PC-9 (cell line): ENCODE measurements around the gene CTBS. TPM values are rescaled to one million over a fixed set of nuclear protein-coding genes. Genes with fewer than 3 reads are reported as not detected.

Experiments
- BruUV-seq: library from RNA; stranded (reverse); fragments of 400-500 nt; replicated peaks from 2 replicates; lab custom pipeline; 2021; lab: Mats Ljungman, UMichigan
- CTCF ChIA-PET: fragments of 300-600 bp; sonication (Branson Sonifier 250); formaldehyde crosslinking; loops from one replicate; lab custom pipeline; 2022; ENCODE audit warnings: antibody characterized with exemption; lab: Charles Lee
- POLR2A ChIA-PET: fragments of 300-600 bp; sonication (Branson Sonifier 250); formaldehyde crosslinking; loops from one replicate; lab custom pipeline; 2022; ENCODE audit warnings: antibody characterized with exemption; ENCODE audit not compliant: unreplicated experiment; lab: Charles Lee
- DNase-seq, 2 experiments: peaks; one replicate each; pipeline versions ENCODE4 v3.0.0 to v3.0.0-alpha.2; 2015 to 2022; ENCODE audit warnings: mixed read lengths in 1 of 2
- H2AFZ ChIP-seq: fragments of 200-600 bp; sonication (generic); 2 replicates; pipeline ENCODE4 v1.8.1; 2017; ENCODE audit warnings: antibody characterized with exemption
- H3F3A ChIP-seq: fragments of 200-600 bp; sonication (generic); 2 replicates; pipeline ENCODE4 v1.8.1; 2017; ENCODE audit warnings: antibody characterized with exemption, mild to moderate bottlenecking, low read depth; ENCODE audit not compliant: insufficient read depth
- H3K27ac ChIP-seq: fragments of 200-600 bp; sonication (generic); 2 replicates; pipeline ENCODE4 v1.6.1; 2016; ENCODE audit warnings: mixed run types
- H3K27me3 ChIP-seq: fragments of 200-600 bp; sonication (generic); 2 replicates; pipeline ENCODE4 v1.6.1; 2016; ENCODE audit warnings: low read depth, mixed run types; ENCODE audit not compliant: insufficient read depth
- H3K36me3 ChIP-seq: fragments of 200-600 bp; sonication (generic); 2 replicates; pipeline ENCODE4 v1.6.1; 2016; ENCODE audit warnings: low read depth, mixed run types
- H3K4me1 ChIP-seq: fragments of 200-600 bp; sonication (generic); replicated peaks from 2 replicates; pipeline ENCODE4 v1.6.1; 2016; ENCODE audit warnings: mixed run types; ENCODE audit not compliant: insufficient read depth
- H3K4me2 ChIP-seq: fragments of 200-600 bp; sonication (generic); 2 replicates; pipeline ENCODE4 v1.6.1; 2017; ENCODE audit warnings: mixed run types
- H3K4me3 ChIP-seq: fragments of 200-600 bp; sonication (generic); 2 replicates; pipeline ENCODE4 v1.6.1; 2016; ENCODE audit warnings: mixed run types
- H3K79me2 ChIP-seq: fragments of 200-600 bp; sonication (generic); 2 replicates; pipeline ENCODE4 v1.6.1; 2017; ENCODE audit warnings: low read depth, mixed run types
- H3K9me2 ChIP-seq: fragments of 200-600 bp; sonication (generic); 2 replicates; pipeline ENCODE4 v1.8.1; 2017; ENCODE audit warnings: mild to moderate bottlenecking; ENCODE audit not compliant: insufficient read depth
- H3K9me3 ChIP-seq: fragments of 200-600 bp; sonication (generic); 2 replicates; pipeline ENCODE4 v1.8.1; 2016; ENCODE audit warnings: low read depth; ENCODE audit not compliant: insufficient read depth
- H4K20me1 ChIP-seq: fragments of 200-600 bp; sonication (generic); 2 replicates; pipeline ENCODE4 v1.8.1; 2017; ENCODE audit not compliant: insufficient read depth
- CTCF ChIP-seq: fragments of 200-600 bp; sonication (generic); conservative IDR thresholded peaks from 2 replicates; pipeline ENCODE4 v1.6.1; 2017; ENCODE audit warnings: mixed run types, antibody characterized with exemption, mild to moderate bottlenecking, moderate library complexity
- EZH2 ChIP-seq: fragments of 200-600 bp; sonication (generic); IDR thresholded peaks from 2 replicates; pipeline ENCODE4 v1.8.0; 2017; ENCODE audit warnings: antibody characterized with exemption, low read depth
- intact Hi-C: fragments of 100-400 bp; cut with micrococcal nuclease; formaldehyde crosslinking; loops from one replicate; pipeline ENCODE4 v1.10.0; 2022; ENCODE audit not compliant: unreplicated experiment
- total RNA-seq: library from RNA; stranded (reverse); gene quantifications from 2 replicates; pipeline ENCODE4 v1.2.3, GENCODE V29; 2021

The CTBS gene
- total RNA-seq, 1 experiment from 2014 or later: 20.2 TPM

- CTCF ChIA-PET: no interaction called here
- H3K9me2 ChIP-seq: no peaks in the 10 kb centered on the region
- H3K27me3 ChIP-seq: no peaks in the 10 kb centered on the region
- POLR2A ChIA-PET: no interaction called here
- H3K9me3 ChIP-seq: no peaks in the 10 kb centered on the region
- intact Hi-C loops: loop anchor here (10.0 kb wide), 1 partner anchor 64 kb away; no protein-coding TSS in a partner anchor
- no peak overlapping the region for H3K27ac ChIP-seq
- H2AFZ ChIP-seq: no peak overlapping the region
- no peak overlapping the region for H3K4me2 ChIP-seq
- H4K20me1 ChIP-seq: no peaks in the 10 kb centered on the region
- H3K4me1 ChIP-seq: peaks cover 26% of the 10 kb centered on the region
- H3F3A ChIP-seq: peaks cover 11% of the 10 kb centered on the region; the same call in 1 of the 2 replicates
- peaks cover 26% of the 10 kb centered on the region; the same call in 1 of the 2 replicates for H3K79me2 ChIP-seq
- H3K4me3 ChIP-seq: no peak overlapping the region
- no TSS peak for BruUV-seq
- no peak for TF ChIP-seq EZH2
- H3K36me3 ChIP-seq: peaks cover 11% of the 10 kb centered on the region
- DNase-seq: no peak
Measured at GRCh38 chr1:84571150-84571535, 3.1 kb downstream of the CTBS start.

DNA sequence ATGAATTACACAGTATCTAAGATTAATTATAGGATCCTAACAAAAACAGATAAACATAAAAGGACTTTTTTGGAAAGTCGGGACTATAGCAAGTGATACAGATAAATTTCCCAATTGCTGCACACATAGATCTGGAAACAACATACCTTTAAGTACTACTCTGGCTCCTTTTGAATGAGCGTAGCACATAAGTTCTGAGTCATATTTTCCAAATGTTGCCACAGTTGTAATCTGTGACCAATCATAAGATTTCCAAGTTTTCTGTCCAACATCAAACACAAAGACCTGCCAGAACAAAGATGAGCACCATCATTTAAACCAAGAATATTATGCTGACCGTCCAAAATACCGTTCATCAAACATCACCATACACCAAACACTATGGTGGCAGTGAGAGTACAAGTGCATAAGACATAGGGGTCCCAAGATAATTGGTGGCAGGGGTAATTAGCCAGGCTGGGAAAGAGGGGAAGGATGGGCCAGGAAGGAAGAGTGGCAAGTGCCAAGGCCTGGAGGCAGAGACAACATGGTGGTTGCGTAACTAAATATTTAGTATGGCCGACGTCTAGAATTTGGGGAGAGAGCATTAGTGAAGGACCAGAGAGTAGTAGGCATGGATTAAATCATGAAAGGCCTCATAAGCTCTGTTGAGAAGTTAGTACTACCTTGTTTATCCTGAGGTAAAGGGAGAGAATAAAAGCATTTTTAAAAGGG lies 3.6 kb downstream of the CTBS start:
- intact Hi-C loops: loop anchor here (10.0 kb wide), 1 partner anchor 64 kb away; no protein-coding TSS in a partner anchor
- Histone ChIP-seq H3K27ac (no peak overlapping the region), H3F3A (peaks cover 11% of the 10 kb centered on the region; the same call in 1 of the 2 replicates), H3K36me3 (peaks cover 11% of the 10 kb centered on the region), H3K4me2 (no peak overlapping the region), H3K27me3 (no peaks in the 10 kb centered on the region), H3K9me3 (no peaks in the 10 kb centered on the region), H3K4me1 (peaks cover 26% of the 10 kb centered on the region), H4K20me1 (no peaks in the 10 kb centered on the region), H3K9me2 (no peaks in the 10 kb centered on the region), H3K79me2 (peaks cover 26% of the 10 kb centered on the region; the same call in 1 of the 2 replicates), H3K4me3 (no peak overlapping the region), H2AFZ (no peak overlapping the region)
- no TSS peak for BruUV-seq
- no peak for DNase-seq
- CTCF ChIA-PET: no interaction called here
- TF ChIP-seq CTCF (no peak), EZH2 (no peak)
- POLR2A ChIA-PET: no interaction called here

GRCh38 chr1:84569216-84569615 lies 5.0 kb downstream of the CTBS start:
- peaks cover 26% of the 10 kb centered on the region; the same call in 1 of the 2 replicates for H3K79me2 ChIP-seq
- ChIA-PET POLR2A (no interaction called here), CTCF (no interaction called here)
- no peaks in the 10 kb centered on the region for H4K20me1 ChIP-seq
- H3K27ac ChIP-seq: no peak overlapping the region
- BruUV-seq: no TSS peak
- no peak overlapping the region for H3K4me3 ChIP-seq
- no peaks in the 10 kb centered on the region for H3K27me3 ChIP-seq
- no peak overlapping the region for H2AFZ ChIP-seq
- H3K9me3 ChIP-seq: no peaks in the 10 kb centered on the region
- intact Hi-C loops: no loop called here
- no peaks in the 10 kb centered on the region for H3K9me2 ChIP-seq
- DNase-seq: no peak
- peaks cover 11% of the 10 kb centered on the region; the same call in 1 of the 2 replicates for H3F3A ChIP-seq
- H3K4me2 ChIP-seq: no peak overlapping the region
- peaks cover 20% of the 10 kb centered on the region for H3K36me3 ChIP-seq
- TF ChIP-seq CTCF (no peak), EZH2 (no peak)
- peaks cover 21% of the 10 kb centered on the region for H3K4me1 ChIP-seq
